VCaP (cell line): ENCODE data around the gene SULF2.

Experiments used
- H3K27ac ChIP-seq: fragments of 450-650 bp; 2 replicates; pipeline ENCODE4 v1.5.1; 2017
- CTCF ChIP-seq: fragments of 450-650 bp; conservative IDR thresholded peaks from 2 replicates; pipeline ENCODE4 v1.5.1; 2017; ENCODE audit warnings: mild to moderate bottlenecking, moderate library complexity

The SULF2 gene

DNA sequence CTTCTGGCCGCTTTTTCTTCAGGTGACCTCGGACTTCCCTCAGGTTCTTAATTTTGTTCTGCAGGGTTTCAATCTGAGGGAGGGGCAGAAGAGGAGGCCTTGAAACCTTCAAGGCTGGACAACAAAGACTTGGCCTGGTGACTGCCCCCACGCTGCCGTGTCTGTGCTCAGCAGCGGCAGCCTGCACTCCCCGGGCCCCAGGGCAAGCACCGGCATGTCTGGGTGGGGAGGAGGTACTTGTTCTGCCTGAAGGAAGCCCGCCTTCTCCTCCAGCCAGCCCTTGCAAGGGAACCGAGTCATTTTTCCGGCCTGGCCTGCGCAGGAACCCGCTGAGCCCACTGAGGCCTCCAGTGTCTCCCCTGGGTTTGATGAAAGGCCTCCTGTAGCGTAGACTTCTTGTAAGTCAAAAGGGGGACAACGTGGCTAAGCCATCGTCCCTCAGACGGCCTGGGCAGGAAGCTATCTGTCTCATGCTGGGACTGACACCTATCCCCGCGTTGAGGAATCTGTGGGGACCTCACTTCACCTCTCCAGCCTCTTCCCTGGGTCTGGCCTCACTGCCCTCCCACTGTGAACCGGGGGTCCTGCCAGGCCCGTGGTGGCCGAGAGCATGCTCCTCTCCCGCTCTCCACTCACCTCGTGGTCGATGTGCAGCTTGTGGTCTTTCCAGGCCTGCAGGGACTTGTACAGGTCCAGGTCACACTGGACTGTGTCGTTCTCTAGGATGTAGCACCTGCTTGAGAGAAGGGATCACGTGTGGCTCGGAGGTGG lies 119.9 kb downstream of the SULF2 start:
- no peak overlapping the region for H3K27ac ChIP-seq

GRCh38 chr20:47664744-47665143 lies 120.5 kb downstream of the SULF2 start:
- TF ChIP-seq CTCF = no peak
- no peak overlapping the region for H3K27ac ChIP-seq

More for the DNA sequence above, 119.9 kb downstream of the SULF2 start:
- no peak for TF ChIP-seq CTCF

DNA sequence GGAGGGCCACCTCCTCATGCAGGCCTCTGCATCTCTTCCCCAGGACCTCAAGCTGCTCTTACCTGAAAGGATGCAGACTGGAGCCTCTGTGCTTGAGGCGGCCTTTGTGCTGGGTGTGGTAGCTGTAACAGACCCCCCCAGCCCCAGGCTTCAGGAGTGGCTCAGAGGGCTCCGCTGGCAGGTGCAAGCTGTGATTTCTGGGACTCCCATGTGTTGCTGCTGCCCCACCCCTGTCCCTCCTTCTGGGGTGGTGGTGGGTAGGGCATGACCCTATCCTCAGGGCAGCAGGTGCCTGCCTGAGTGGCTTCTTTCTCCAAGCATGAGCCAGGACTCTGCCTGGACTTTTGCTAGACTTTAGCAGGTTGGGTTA lies 121.2 kb downstream of the SULF2 start:
- no peak; the same call in none of the 2 replicates for TF ChIP-seq CTCF
- no peak overlapping the region for H3K27ac ChIP-seq

GRCh38 chr20:47663354-47664067 lies 121.8 kb downstream of the SULF2 start:
- peak; percentile 99 for TF ChIP-seq CTCF
- H3K27ac ChIP-seq = no peak overlapping the region

DNA sequence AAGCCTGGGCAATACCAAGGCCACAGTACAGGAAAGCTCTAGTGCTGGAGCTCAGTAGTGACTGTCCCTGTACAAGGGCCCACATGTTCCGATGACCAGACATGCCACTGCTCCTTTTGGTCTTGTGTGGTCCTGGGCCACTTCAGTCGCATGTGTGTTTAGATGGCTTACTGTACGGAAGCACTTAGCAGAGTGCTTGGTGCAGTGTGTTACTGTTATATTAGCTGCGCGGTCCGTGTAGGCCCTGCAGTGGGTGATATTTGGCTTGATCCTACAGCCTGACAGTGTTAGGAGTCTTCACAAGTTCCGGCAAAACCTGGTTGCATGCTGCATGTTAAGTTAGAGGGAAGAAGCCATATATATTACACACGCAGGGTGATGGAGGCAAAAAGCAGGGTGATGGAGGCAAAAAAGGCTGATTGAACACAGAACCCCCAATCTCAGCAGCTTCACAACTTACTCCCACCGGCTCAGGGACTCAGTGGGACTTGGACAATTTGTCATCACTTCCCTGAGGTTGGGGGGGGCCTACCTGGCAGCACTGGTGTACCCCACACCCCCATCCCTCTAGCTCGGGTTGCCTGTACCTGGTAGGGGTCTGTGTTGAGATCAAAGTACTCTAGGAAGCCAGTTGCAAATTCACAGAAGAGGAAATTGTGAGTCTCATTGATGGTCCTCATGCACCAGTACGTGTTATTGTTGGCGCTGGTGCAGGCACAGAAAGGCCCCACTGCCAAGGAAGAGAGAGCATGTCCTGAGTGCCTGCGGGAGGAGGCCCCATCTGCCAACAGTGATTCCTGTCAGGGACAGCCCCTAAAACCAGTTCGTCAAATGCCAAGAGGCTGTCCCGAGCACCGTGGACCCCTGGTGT lies 122.6 kb downstream of the SULF2 start:
- no peak for TF ChIP-seq CTCF
- no peak overlapping the region for H3K27ac ChIP-seq

DNA sequence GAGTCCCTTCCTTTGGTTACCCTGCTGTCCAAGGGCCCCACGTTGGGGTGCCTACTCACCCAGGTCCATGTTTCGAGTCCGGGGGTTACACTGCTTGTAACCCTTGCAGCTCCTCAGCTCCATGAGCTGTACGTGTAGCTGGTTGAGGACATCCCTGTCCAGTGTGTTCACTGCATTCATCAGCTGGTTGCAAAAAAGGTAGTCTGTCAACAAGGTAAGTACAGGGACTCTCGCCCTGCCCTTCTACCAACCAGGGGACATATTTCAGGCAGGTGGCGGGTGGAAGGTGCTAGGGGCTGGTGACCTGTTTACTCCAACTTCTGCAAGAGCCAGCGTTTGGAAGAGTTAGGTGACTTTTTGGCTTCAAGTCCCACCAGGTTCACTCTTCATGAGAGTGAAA lies 123.6 kb downstream of the SULF2 start:
- TF ChIP-seq CTCF = no peak
- no peak overlapping the region for H3K27ac ChIP-seq
